CD4-positive, alpha-beta T cell treated with Interferon gamma for 1 hour (primary cell): ENCODE measurements around the gene C14orf180.
"Not testable (repeated sequence)": the region's sequence is repeated elsewhere in the genome, so short reads cannot be mapped to it uniquely, and the experiment has no call there.

Experiments
- DNase-seq: peaks from one replicate; pipeline ENCODE4 v3.0.0-alpha.2; 2020

The C14orf180 gene

GRCh38 chr14:104579939-104580338 is 375 bp downstream of the C14orf180 start:
- not testable (repeated sequence) for DNase-seq

GRCh38 chr14:104580961-104581360 is 1.4 kb downstream of the C14orf180 start:
- DNase-seq: no peak

- DNase-seq: no peak
These were observed 2.0 kb downstream of the C14orf180 start for GRCh38 chr14:104581521-104581920.

- no peak for DNase-seq
These were observed 2.4 kb downstream of the C14orf180 start for GRCh38 chr14:104582005-104582404.

- no peak for DNase-seq
These were observed 3.1 kb downstream of the C14orf180 start for GRCh38 chr14:104582662-104583061.

GRCh38 chr14:104583424-104584306 is 4.1 kb downstream of the C14orf180 start:
- DNase-seq: no peak

- DNase-seq: no peak
These were observed 5.0 kb downstream of the C14orf180 start for GRCh38 chr14:104584557-104584956.

- DNase-seq: no peak
These were observed 6.6 kb downstream of the C14orf180 start for GRCh38 chr14:104585966-104586697.

GRCh38 chr14:104586832-104587620 is 7.5 kb downstream of the C14orf180 start:
- no peak for DNase-seq

- no peak for DNase-seq
These were observed 8.1 kb downstream of the C14orf180 start for GRCh38 chr14:104587641-104588040.

- DNase-seq: no peak
These were observed 8.7 kb downstream of the C14orf180 start for GRCh38 chr14:104588066-104588857.

- DNase-seq: no peak
These were observed 10.0 kb downstream of the C14orf180 start for GRCh38 chr14:104589338-104590195.

- DNase-seq: no peak
These were observed 10.8 kb downstream of the C14orf180 start for GRCh38 chr14:104590240-104590965.

- no peak for DNase-seq
These were observed 11.5 kb downstream of the C14orf180 start for GRCh38 chr14:104591031-104591430.

- no peak for DNase-seq
These were observed 12.1 kb downstream of the C14orf180 start for GRCh38 chr14:104591506-104592291.

- no peak for DNase-seq
These were observed 12.7 kb downstream of the C14orf180 start for GRCh38 chr14:104592292-104592672.

GRCh38 chr14:104592785-104593184 is 13.2 kb downstream of the C14orf180 start:
- DNase-seq: no peak

- no peak for DNase-seq
These were observed 13.7 kb downstream of the C14orf180 start for GRCh38 chr14:104593241-104593701.

- no peak for DNase-seq
These were observed 14.2 kb downstream of the C14orf180 start for GRCh38 chr14:104593710-104594136.
